Suprapubic skin (tissue), 4 donors: ENCODE measurements around the gene CRTAC1.

Experiments
- CTCF ChIP-seq, 2 donors: fragments of 200-600 bp in 1 of 2; fragments of 450-650 bp in 1 of 2; sonication (generic) in 1 of 2; IDR thresholded peaks; one replicate each; pipeline ENCODE4 v1.5.1; 2016 to 2019; ENCODE audit warnings: antibody characterized with exemption in 2 of 2, mild to moderate bottlenecking in 1 of 2, moderate library complexity in 1 of 2
- EP300 ChIP-seq: sonication (generic); formaldehyde crosslinking; IDR thresholded peaks from one replicate; pipeline ENCODE4 v1.6.1; 2017; ENCODE audit warnings: antibody characterized with exemption
- POLR2AphosphoS5 ChIP-seq, 3 donors: sonication (generic); formaldehyde crosslinking; IDR thresholded peaks; one replicate each; pipeline ENCODE4 v1.6.1; 2017; ENCODE audit warnings: antibody characterized with exemption in 3 of 3

GRCh38 chr10:97858001-97858439 is 172.4 kb downstream of the CRTAC1 start:
- no peak for TF ChIP-seq POLR2AphosphoS5 (IDR thresholded peaks at IDR 0.05)
- no peak for TF ChIP-seq CTCF (IDR thresholded peaks at IDR 0.05)
- TF ChIP-seq EP300 = no peak
